H1 (cell line): Measurements from ENCODE around the gene CHMP5. TPM values are rescaled to one million over a fixed set of nuclear protein-coding genes. Genes with fewer than 3 reads are reported as not detected.

Source experiments
- CBX8 ChIP-seq: fragments of 300-800, 300-1000 bp; sonication (generic); IDR thresholded peaks from 2 replicates; pipeline ENCODE4 v1.7.1; 2016; ENCODE audit warnings: low read depth, low read length, borderline replicate concordance
- CHD1 ChIP-seq: IDR thresholded peaks from 2 replicates; pipeline ENCODE4 v1.6.1; 2012; ENCODE audit warnings: low read depth, low read length, improper control_type of control experiment
- CTBP2 ChIP-seq: IDR thresholded peaks from 2 replicates; pipeline ENCODE4 v1.7.0; 2011; ENCODE audit warnings: borderline replicate concordance, mild to moderate bottlenecking, moderate library complexity, mixed read lengths, low read length; ENCODE audit not compliant: insufficient read depth, insufficient read length
- FOSL1 ChIP-seq: IDR thresholded peaks from 2 replicates; pipeline ENCODE4 v1.6.1; 2011; ENCODE audit warnings: mild to moderate bottlenecking, low read depth, low read length, moderate library complexity; ENCODE audit not compliant: insufficient read depth
- GTF2F1 ChIP-seq: IDR thresholded peaks from 2 replicates; pipeline ENCODE4 v1.6.1; 2012; ENCODE audit warnings: low read depth, low read length, improper control_type of control experiment, borderline replicate concordance
- HDAC6 ChIP-seq: IDR thresholded peaks from one replicate; pipeline ENCODE4 v1.7.1; 2012; ENCODE audit warnings: low read depth, mild to moderate bottlenecking, inconsistent platforms, low read length, moderate library complexity
- JUN ChIP-seq: IDR thresholded peaks from 2 replicates; pipeline ENCODE4 v1.6.1; 2011; ENCODE audit warnings: low read depth, mild to moderate bottlenecking, improper control_type of control experiment, low read length
- KDM1A ChIP-seq: fragments of 200-600, 300-600 bp; sonication (generic); IDR thresholded peaks from 2 replicates; pipeline ENCODE4 v1.7.1; 2016; ENCODE audit warnings: mild to moderate bottlenecking, low read length, borderline replicate concordance
- POLR2AphosphoS5 ChIP-seq: IDR thresholded peaks from 2 replicates; pipeline ENCODE4 v1.6.1; 2011; ENCODE audit warnings: low read depth, low read length
- RFX5 ChIP-seq: IDR thresholded peaks from 2 replicates; pipeline ENCODE4 v1.6.1; 2011; ENCODE audit warnings: low read depth, low read length, improper control_type of control experiment, borderline replicate concordance
- RXRA ChIP-seq: IDR thresholded peaks from 2 replicates; pipeline ENCODE4 v1.6.1; 2011; ENCODE audit warnings: low read depth, mild to moderate bottlenecking, low read length, moderate library complexity; ENCODE audit not compliant: insufficient read depth
- SIRT6 ChIP-seq: IDR thresholded peaks from one replicate; pipeline ENCODE4 v1.7.1; 2012; ENCODE audit warnings: low read length, inconsistent platforms
- SIX5 ChIP-seq: IDR thresholded peaks from 2 replicates; pipeline ENCODE4 v1.6.1; 2011; ENCODE audit warnings: mild to moderate bottlenecking, low read depth, low read length
- SP1 ChIP-seq: IDR thresholded peaks from 2 replicates; pipeline ENCODE4 v1.6.1; 2011; ENCODE audit warnings: low read depth, low read length
- SP2 ChIP-seq: IDR thresholded peaks from 2 replicates; pipeline ENCODE4 v1.6.1; 2012; ENCODE audit warnings: mild to moderate bottlenecking, low read length, inconsistent platforms
- SUZ12 ChIP-seq: fragments of 200-600 bp; sonication (generic); IDR thresholded peaks from 2 replicates; pipeline ENCODE4 v1.6.1; 2012; ENCODE audit warnings: mild to moderate bottlenecking, inconsistent platforms, low read length, moderate library complexity, mixed read lengths
- TBP ChIP-seq: IDR thresholded peaks from 2 replicates; pipeline ENCODE4 v1.6.1; 2011; ENCODE audit warnings: low read depth, low read length, improper control_type of control experiment
- TCF12 ChIP-seq: IDR thresholded peaks from 2 replicates; pipeline ENCODE4 v1.6.1; 2011; ENCODE audit warnings: low read depth, mild to moderate bottlenecking, low read length
- TEAD4 ChIP-seq: IDR thresholded peaks from 2 replicates; pipeline ENCODE4 v1.6.1; 2012; ENCODE audit warnings: low read depth, low read length, inconsistent platforms, mixed read lengths
- USF2 ChIP-seq: IDR thresholded peaks from 2 replicates; pipeline ENCODE4 v1.6.1; 2011; ENCODE audit warnings: low read length, improper control_type of control experiment
- ZNF274 ChIP-seq: IDR thresholded peaks from 2 replicates; pipeline ENCODE4 v1.7.0; 2012; ENCODE audit warnings: low read length, borderline replicate concordance; ENCODE audit errors: extremely low read depth
- polyA plus RNA-seq, 7 experiments: library from polyadenylated mRNA; depleted of rRNA in 3 of 7; stranded (reverse) in 5 of 7; unstranded in 2 of 7; fragments of >200 nt in 5 of 7; fragments of 200-250 nt in 2 of 7; gene quantifications; 1 replicate in 5 of 7; 2 replicates in 1 of 7; 4 replicates in 1 of 7; pipeline versions ENCODE4 v1.2.1 to v1.2.3, GENCODE V29; 2011 to 2013; ENCODE audit warnings: missing spikeins in 2 of 7, mixed read lengths in 2 of 7
- total RNA-seq: library from RNA; stranded (reverse); fragmentation: NEBNext Ultra II Directional; extraction: Animal tissue kit (Norgen Biotek cat#: 25700); gene quantifications from 2 replicates; pipeline ENCODE4 v1.2.1, GENCODE V29; 2021
- TF ChIP-seq, protein P1 (sequence below): IDR thresholded peaks from 2 replicates; pipeline ENCODE4 v1.6.1; 2012; ENCODE audit warnings: inconsistent platforms

Gene CHMP5
- total and polyA plus RNA-seq, 2 of the 8 experiments (the other 6 are each of a cell fraction or from before 2014, with no cell fraction given): 25.0 to 47.3 TPM

- TF ChIP-seq, protein P1, sequence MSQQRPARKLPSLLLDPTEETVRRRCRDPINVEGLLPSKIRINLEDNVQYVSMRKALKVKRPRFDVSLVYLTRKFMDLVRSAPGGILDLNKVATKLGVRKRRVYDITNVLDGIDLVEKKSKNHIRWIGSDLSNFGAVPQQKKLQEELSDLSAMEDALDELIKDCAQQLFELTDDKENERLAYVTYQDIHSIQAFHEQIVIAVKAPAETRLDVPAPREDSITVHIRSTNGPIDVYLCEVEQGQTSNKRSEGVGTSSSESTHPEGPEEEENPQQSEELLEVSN: peak; percentile 72; the same call in 1 of the 2 replicates
- no peak for TF ChIP-seq FOSL1
- no peak for TF ChIP-seq SP2
- no peak for TF ChIP-seq CBX8
- TF ChIP-seq ZNF274: no peak
- no peak for TF ChIP-seq SIRT6
- no peak for TF ChIP-seq CHD1
- TF ChIP-seq USF2: peak; percentile 98
- TF ChIP-seq SUZ12: no peak
- TF ChIP-seq TEAD4: peak; percentile 13; the same call in 1 of the 2 replicates
- TF ChIP-seq GTF2F1: 0 out of 2 replicates have a peak, but pooled peaks have one; percentile 36
- no peak for TF ChIP-seq TCF12
- TF ChIP-seq JUN: no peak
- no peak for TF ChIP-seq KDM1A
- 0 out of 2 replicates have a peak, but pooled peaks have one; percentile 55 for TF ChIP-seq SP1
- peak; percentile 98 for TF ChIP-seq POLR2AphosphoS5
- TF ChIP-seq SIX5: no peak
- TF ChIP-seq CTBP2: no peak
- TF ChIP-seq RXRA: no peak
- peak; percentile 92 for TF ChIP-seq TBP
- TF ChIP-seq HDAC6: no peak
- TF ChIP-seq RFX5: no peak
Measured at GRCh38 chr9:33290247-33291030, 25.6 kb downstream of the CHMP5 start, which contains the start of gene NFX1 (continued).
